C4-2B (cell line): Measurements from ENCODE around the gene PLCG1.

Experiments
- CTCF ChIP-seq: fragments of 450-650 bp; conservative IDR thresholded peaks from 2 replicates; pipeline ENCODE4 v1.5.1; 2017; ENCODE audit warnings: mild to moderate bottlenecking
- ZFX ChIP-seq: fragments of 450-650 bp; IDR thresholded peaks from 2 replicates; pipeline ENCODE4 v1.6.1; 2017

GRCh38 chr20:41142245-41142644 lies 4.9 kb downstream of the PLCG1 start:
- TF ChIP-seq CTCF (no peak), ZFX (no peak)
